Measurements from ENCODE around the gene PLEKHH2. TPM values are rescaled to one million over a fixed set of nuclear protein-coding genes. Genes with fewer than 3 reads are reported as not detected.

Gene PLEKHH2
- total RNA-seq, 6 experiments from 2014 or later = 0.09 to 0.33 (median 0.24) TPM; not detected in 1

GRCh38 chr2:43710866-43711265 lies 73.8 kb downstream of the PLEKHH2 start:
- Mint-ChIP-seq H3K9me3 (no peaks in the 10 kb centered on the region), H3K4me3 (no peak overlapping the region), H3K4me1 (ENCODE audit: low read depth) (peaks cover 44% of the 10 kb centered on the region), H3K27ac (no peak overlapping the region), H3K36me3 (ENCODE audit: low read depth) (no peaks in the 10 kb centered on the region), H3K27me3 (ENCODE audit: insufficient read depth) (peaks cover 2% of the 10 kb centered on the region)
- DNase-seq = no peak
- no peak for TF ChIP-seq CTCF (IDR thresholded peaks at IDR 0.05)

GRCh38 chr2:43714164-43714563 lies 77.1 kb downstream of the PLEKHH2 start:
- H3K4me3 Mint-ChIP-seq = no peak overlapping the region; the same call in 1 of the 2 replicates
- no peaks in the 10 kb centered on the region for H3K9me3 Mint-ChIP-seq

GRCh38 chr2:43715300-43716098 lies 78.4 kb downstream of the PLEKHH2 start:
- Mint-ChIP-seq H3K36me3 (ENCODE audit: low read depth) (no peaks in the 10 kb centered on the region), H3K27me3 (ENCODE audit: insufficient read depth) (peaks cover 2% of the 10 kb centered on the region), H3K27ac (no peak overlapping the region), H3K4me3 (no peak overlapping the region), H3K9me3 (no peaks in the 10 kb centered on the region), H3K4me1 (ENCODE audit: low read depth) (peaks cover 26% of the 10 kb centered on the region)
- no peak for DNase-seq
- TF ChIP-seq CTCF (IDR thresholded peaks at IDR 0.05) = no peak

More at GRCh38 chr2:43714164-43714563, 77.1 kb downstream of the PLEKHH2 start:
- no peak for TF ChIP-seq CTCF (IDR thresholded peaks at IDR 0.05)
- Mint-ChIP-seq H3K27me3 (ENCODE audit: insufficient read depth) (peaks cover 2% of the 10 kb centered on the region), H3K4me1 (ENCODE audit: low read depth) (peaks cover 26% of the 10 kb centered on the region), H3K27ac (peak overlapping the region; percentile 36; the same call in 1 of the 2 replicates), H3K36me3 (ENCODE audit: low read depth) (no peaks in the 10 kb centered on the region)
- DNase-seq = peak; percentile 53

- H3K27me3 Mint-ChIP-seq (ENCODE audit: insufficient read depth) = peaks cover 2% of the 10 kb centered on the region
- no peaks in the 10 kb centered on the region for H3K36me3 Mint-ChIP-seq (ENCODE audit: low read depth)
- no peaks in the 10 kb centered on the region for H3K9me3 Mint-ChIP-seq
- TF ChIP-seq CTCF (IDR thresholded peaks at IDR 0.05) = no peak
- H3K4me1 Mint-ChIP-seq (ENCODE audit: low read depth) = peaks cover 26% of the 10 kb centered on the region
- no peak overlapping the region for H3K27ac Mint-ChIP-seq
- H3K4me3 Mint-ChIP-seq = no peak overlapping the region
- no peak for DNase-seq
Observed at GRCh38 chr2:43717322-43717721, 80.3 kb downstream of the PLEKHH2 start.

- no peak for DNase-seq
- no peak overlapping the region for H3K27ac Mint-ChIP-seq
- peaks cover 20% of the 10 kb centered on the region for H3K4me1 Mint-ChIP-seq (ENCODE audit: low read depth)
- no peak overlapping the region for H3K4me3 Mint-ChIP-seq
- H3K9me3 Mint-ChIP-seq = no peaks in the 10 kb centered on the region
- TF ChIP-seq CTCF (IDR thresholded peaks at IDR 0.05) = no peak
- H3K27me3 Mint-ChIP-seq (ENCODE audit: insufficient read depth) = peaks cover 2% of the 10 kb centered on the region
- no peaks in the 10 kb centered on the region for H3K36me3 Mint-ChIP-seq (ENCODE audit: low read depth)
Observed at GRCh38 chr2:43718530-43719124, 81.6 kb downstream of the PLEKHH2 start.

Data from HFFc6 (cell line).